Adrenal gland (tissue), 5 donors: ENCODE measurements around the gene ABCA1.

Source experiments
- POLR2A ChIP-seq, 2 donors: fragments of 450-650 bp; IDR thresholded peaks; one replicate each; pipeline ENCODE4 v1.6.1; 2017; ENCODE audit warnings: antibody characterized with exemption in 2 of 2, mild to moderate bottlenecking in 2 of 2, moderate library complexity in 1 of 2
- TF ChIP-seq, protein P1 (sequence below), 6 experiments: fragments of 450-650 bp in 4 of 6; fragments of 200-600 bp in 2 of 6; sonication (generic) in 1 of 6; IDR thresholded peaks; 1 replicate in 5 of 6; 2 replicates in 1 of 6; pipeline versions ENCODE4 v1.5.1 to v1.8.0; 2016 to 2021; ENCODE audit warnings: antibody characterized with exemption in 6 of 6, mild to moderate bottlenecking in 2 of 6, moderate library complexity in 1 of 6
- donor health status: DM: no; HTN: no; CAD: no.

DNA sequence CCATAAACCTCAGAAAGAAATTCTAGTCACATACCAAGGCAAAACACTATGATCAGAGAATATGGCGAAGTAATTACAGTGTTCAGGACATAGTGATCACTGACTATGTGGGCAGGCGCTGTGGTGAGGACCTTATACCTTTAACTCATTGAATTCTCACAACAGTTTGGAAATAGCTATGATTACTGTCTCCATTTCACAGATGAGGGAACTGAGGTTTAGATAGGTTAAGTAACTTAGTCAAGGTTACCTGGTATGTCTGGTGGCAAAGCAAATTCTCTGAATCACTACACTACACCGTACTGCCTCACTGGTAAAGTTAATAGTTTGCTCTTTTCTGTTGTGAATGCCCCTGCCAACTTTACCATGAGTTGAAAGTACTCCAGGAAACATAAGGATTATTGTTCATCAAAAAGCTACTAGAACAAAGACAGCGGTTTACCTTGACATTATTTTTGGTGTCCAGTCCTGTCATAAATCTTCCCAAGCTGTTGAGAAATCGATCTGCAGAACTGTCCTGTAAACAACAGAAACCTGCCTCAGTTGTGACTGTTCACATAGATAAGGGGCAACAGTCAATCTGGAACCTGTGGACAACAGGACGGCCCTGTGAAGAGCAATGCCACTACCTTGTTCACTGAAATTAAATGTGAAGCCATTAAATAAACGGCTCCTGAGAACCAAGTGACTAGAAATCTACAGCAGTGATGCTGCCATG, 127.7 kb downstream of the ABCA1 start:
- TF ChIP-seq, protein P1, sequence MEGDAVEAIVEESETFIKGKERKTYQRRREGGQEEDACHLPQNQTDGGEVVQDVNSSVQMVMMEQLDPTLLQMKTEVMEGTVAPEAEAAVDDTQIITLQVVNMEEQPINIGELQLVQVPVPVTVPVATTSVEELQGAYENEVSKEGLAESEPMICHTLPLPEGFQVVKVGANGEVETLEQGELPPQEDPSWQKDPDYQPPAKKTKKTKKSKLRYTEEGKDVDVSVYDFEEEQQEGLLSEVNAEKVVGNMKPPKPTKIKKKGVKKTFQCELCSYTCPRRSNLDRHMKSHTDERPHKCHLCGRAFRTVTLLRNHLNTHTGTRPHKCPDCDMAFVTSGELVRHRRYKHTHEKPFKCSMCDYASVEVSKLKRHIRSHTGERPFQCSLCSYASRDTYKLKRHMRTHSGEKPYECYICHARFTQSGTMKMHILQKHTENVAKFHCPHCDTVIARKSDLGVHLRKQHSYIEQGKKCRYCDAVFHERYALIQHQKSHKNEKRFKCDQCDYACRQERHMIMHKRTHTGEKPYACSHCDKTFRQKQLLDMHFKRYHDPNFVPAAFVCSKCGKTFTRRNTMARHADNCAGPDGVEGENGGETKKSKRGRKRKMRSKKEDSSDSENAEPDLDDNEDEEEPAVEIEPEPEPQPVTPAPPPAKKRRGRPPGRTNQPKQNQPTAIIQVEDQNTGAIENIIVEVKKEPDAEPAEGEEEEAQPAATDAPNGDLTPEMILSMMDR (IDR thresholded peaks at IDR 0.05): no peak
- no peak for TF ChIP-seq POLR2A (IDR thresholded peaks at IDR 0.05)
